WERI-Rb-1 (cell line): Measurements from ENCODE around the gene AGRN.
"Not testable (repeated sequence)": the region's sequence is repeated elsewhere in the genome, so short reads cannot be mapped to it uniquely, and the experiment has no call there.

Experiments used
- DNase-seq: peaks from one replicate; pipeline ENCODE4 v3.0.0-alpha.2; 2020
- H3K27ac ChIP-seq: fragments of 250-450 bp; sonication (Bioruptor Pico); 2 replicates; pipeline ENCODE4 v1.5.1; 2020; ENCODE audit warnings: mild to moderate bottlenecking, moderate library complexity
- H3K27me3 ChIP-seq: fragments of 250-450 bp; sonication (Bioruptor Pico); 2 replicates; pipeline ENCODE4 v1.5.1; 2021; ENCODE audit warnings: mild to moderate bottlenecking, low read depth, moderate library complexity; ENCODE audit not compliant: insufficient read depth, severe bottlenecking
- H3K36me3 ChIP-seq: fragments of 250-450 bp; sonication (Bioruptor Pico); 2 replicates; pipeline ENCODE4 v1.5.1; 2020; ENCODE audit warnings: mild to moderate bottlenecking, moderate library complexity
- H3K4me3 ChIP-seq: 2 replicates; pipeline ENCODE4 v1.5.1; 2011; ENCODE audit warnings: low read depth, mild to moderate bottlenecking, control low read depth, low read length
- H3K9me3 ChIP-seq: fragments of 250-450 bp; sonication (Bioruptor Pico); 2 replicates; pipeline ENCODE4 v1.5.1; 2021; ENCODE audit warnings: mild to moderate bottlenecking, moderate library complexity; ENCODE audit not compliant: severe bottlenecking
- TF ChIP-seq, protein P1 (sequence below): IDR thresholded peaks from 2 replicates; pipeline ENCODE4 v1.5.1; 2011; ENCODE audit warnings: low read depth, mild to moderate bottlenecking, control low read depth, inconsistent platforms, low read length

The AGRN gene

DNA sequence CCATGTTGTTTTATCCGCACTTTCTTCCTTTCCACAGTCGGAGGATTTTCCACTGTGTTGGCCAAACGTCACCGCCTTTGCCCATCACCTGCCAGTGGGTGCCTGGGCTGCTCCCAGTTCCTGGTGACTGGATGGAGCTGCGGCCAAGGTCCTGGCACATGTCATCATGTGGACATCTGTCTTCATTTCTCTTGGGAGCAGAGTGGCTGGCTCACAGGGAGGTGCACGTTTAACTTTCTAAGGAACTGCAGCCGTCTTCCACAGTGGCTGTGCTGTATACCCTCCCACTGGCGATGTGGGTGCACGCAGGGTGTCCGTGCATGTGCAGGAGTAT, 73.7 kb downstream of the AGRN start:
- no peak for DNase-seq
- H3K9me3 ChIP-seq = no peaks in the 10 kb centered on the region
- no peak overlapping the region for H3K27ac ChIP-seq
- TF ChIP-seq, protein P1, sequence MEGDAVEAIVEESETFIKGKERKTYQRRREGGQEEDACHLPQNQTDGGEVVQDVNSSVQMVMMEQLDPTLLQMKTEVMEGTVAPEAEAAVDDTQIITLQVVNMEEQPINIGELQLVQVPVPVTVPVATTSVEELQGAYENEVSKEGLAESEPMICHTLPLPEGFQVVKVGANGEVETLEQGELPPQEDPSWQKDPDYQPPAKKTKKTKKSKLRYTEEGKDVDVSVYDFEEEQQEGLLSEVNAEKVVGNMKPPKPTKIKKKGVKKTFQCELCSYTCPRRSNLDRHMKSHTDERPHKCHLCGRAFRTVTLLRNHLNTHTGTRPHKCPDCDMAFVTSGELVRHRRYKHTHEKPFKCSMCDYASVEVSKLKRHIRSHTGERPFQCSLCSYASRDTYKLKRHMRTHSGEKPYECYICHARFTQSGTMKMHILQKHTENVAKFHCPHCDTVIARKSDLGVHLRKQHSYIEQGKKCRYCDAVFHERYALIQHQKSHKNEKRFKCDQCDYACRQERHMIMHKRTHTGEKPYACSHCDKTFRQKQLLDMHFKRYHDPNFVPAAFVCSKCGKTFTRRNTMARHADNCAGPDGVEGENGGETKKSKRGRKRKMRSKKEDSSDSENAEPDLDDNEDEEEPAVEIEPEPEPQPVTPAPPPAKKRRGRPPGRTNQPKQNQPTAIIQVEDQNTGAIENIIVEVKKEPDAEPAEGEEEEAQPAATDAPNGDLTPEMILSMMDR = no peak
- no peaks in the 10 kb centered on the region; the same call in none of the 2 replicates for H3K36me3 ChIP-seq
- H3K4me3 ChIP-seq = no peak overlapping the region
- H3K27me3 ChIP-seq = no peaks in the 10 kb centered on the region

DNA sequence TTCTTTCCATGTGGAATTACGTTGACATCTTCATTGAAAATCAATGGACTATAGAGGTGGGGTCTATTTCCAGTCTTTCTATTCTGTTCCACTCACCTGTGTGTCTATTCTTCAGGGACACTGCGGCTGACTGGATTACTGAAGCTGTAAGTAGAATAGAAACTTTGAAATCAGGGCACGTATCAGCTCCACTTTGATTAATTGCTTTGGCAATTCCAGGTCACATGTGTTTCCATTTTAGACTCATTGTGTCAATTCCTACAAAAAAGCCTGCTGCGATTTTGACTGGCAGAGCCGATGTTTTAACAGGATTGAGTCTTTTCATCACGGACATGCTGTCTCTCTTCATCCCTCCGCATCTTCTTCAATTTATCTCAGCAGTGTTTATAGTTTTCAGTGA, 75.1 kb downstream of the AGRN start:
- DNase-seq = no peak
- Histone ChIP-seq H3K4me3 (no peak overlapping the region), H3K27ac (no peak overlapping the region), H3K36me3 (no peaks in the 10 kb centered on the region; the same call in none of the 2 replicates), H3K27me3 (no peaks in the 10 kb centered on the region), H3K9me3 (no peaks in the 10 kb centered on the region)
- TF ChIP-seq, protein P1 = no peak

DNA sequence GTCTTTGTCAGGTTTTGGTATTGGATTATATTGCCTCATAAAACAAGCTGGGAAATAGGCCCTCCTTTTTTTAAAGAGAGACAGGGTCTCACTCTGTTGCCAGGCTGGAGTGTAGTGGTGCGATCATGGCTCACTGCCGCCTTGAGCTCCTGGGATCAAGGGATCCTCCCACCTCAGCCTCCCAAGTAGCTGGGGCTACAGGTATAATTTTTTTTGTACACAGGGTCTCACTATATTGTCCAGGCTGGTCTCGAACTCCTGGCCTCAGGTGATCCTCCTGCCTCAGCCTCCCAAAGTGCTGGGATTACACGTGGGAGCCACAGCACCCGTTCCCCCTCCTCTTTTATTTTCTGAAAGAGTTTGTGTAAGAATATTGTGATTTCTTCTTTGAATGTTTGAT, 76.2 kb downstream of the AGRN start:
- H3K27ac ChIP-seq, H3K36me3 ChIP-seq, H3K9me3 ChIP-seq, DNase-seq, H3K27me3 ChIP-seq, H3K4me3 ChIP-seq: not testable (repeated sequence)

DNA sequence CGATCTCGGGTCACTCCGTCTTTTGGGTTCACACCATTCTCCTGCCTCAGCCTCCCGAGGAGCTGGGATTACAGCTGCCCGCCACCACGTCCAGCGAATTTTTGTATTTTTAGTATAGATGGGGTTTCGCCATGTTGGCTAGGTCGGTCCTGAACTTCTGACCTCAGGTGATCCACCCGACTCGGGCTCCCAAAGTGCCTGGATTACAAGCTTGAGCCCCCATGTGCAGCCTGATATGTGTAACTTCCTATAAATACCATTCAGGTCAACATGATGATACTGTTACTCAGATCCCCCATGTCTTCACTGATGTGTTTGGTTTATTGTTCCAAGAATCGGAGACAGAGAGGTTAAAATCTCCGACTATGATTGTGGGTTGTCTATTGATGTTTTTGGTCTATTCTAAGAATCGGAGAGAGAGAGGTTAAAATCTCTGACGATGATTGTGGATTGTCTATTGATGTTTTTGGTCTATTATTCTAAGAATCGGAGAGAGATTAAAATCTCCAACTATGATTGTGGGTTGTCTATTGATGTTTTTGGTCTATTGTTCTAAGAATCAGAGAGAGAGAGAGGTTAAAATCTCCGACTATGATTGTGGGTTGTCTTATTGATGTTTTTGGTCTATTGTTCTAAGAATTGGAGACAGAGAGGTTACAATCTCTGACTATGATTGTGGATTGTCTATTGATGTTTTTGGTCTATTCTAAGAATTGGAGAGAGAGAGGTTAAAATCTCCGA, 78.9 kb downstream of the AGRN start:
- Histone ChIP-seq H3K9me3 (peaks cover 4% of the 10 kb centered on the region), H3K36me3 (no peaks in the 10 kb centered on the region; the same call in 1 of the 2 replicates), H3K27ac (no peak overlapping the region), H3K4me3 (no peak overlapping the region), H3K27me3 (no peaks in the 10 kb centered on the region)
- no peak for DNase-seq
- TF ChIP-seq, protein P1 = no peak

DNA sequence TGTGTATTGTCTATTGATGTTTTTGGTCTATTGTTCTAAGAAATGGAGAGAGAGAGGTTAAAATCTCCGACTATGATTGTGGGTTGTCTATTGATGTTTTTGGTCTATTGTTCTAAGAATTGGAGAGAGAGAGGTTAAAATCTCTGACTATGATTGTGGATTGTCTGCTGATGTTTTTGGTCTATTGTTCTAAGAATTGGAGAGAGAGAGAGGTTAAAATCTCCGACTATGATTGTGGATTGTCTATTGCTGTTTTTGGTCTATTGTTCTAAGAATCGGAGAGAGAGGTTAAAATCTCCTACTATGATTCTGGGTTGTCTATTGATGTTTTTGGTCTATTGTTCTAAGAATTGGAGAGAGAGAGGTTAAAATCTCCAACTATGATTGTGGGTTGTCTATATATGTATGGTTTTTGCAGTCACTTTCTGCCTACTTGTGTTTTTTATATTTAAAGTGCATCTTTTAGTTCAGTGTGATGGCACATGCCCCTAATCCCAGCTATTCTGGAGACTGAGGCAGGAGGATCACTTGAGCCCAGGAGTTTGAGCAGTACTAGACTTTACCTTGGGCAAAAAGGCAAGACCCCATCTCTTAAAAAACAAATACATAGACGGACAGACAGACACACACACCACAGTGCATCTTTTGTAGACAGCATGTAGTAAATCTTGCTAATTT, 79.7 kb downstream of the AGRN start:
- H3K9me3 ChIP-seq = peaks cover 4% of the 10 kb centered on the region
- TF ChIP-seq, protein P1 = no peak
- H3K27ac ChIP-seq = no peak overlapping the region
- H3K27me3 ChIP-seq = no peaks in the 10 kb centered on the region
- no peaks in the 10 kb centered on the region; the same call in 1 of the 2 replicates for H3K36me3 ChIP-seq
- DNase-seq = no peak
- no peak overlapping the region for H3K4me3 ChIP-seq

DNA sequence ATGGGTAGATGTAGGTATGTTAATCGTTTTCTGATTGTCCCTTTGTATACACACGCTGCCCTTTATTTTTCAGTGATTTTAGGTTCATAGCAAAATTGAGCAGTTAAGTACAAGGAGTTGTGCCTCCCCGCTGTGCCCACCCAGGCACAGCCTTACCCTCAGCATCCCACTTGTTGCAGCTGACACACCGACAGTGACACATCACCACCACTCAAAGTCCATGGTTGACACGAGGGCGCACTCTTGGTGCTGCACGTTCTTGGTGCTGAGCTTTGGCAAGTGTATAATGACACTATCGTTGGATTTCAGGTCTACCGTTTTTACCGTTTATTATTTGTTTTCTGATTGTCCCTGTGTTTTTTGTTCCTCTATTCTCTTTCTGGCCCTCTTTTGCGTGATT, 80.4 kb downstream of the AGRN start:
- no peak for DNase-seq
- H3K27ac ChIP-seq = no peak overlapping the region
- TF ChIP-seq, protein P1 = no peak
- H3K36me3 ChIP-seq = no peaks in the 10 kb centered on the region; the same call in 1 of the 2 replicates
- no peaks in the 10 kb centered on the region for H3K27me3 ChIP-seq
- H3K9me3 ChIP-seq = peaks cover 4% of the 10 kb centered on the region
- H3K4me3 ChIP-seq = no peak overlapping the region
